Thyroid gland (tissue), 4 donors: Measurements from ENCODE around the gene VARS2.

Source experiments
- POLR2A ChIP-seq, 2 donors: fragments of 450-650 bp; IDR thresholded peaks; one replicate each; pipeline ENCODE4 v1.6.1; 2017; ENCODE audit warnings: antibody characterized with exemption in 2 of 2, mild to moderate bottlenecking in 2 of 2, moderate library complexity in 1 of 2
- TF ChIP-seq, protein P1 (sequence below), 6 experiments: fragments of 200-600 bp in 3 of 6; fragments of 450-650 bp in 3 of 6; sonication (generic) in 3 of 6; IDR thresholded peaks; one replicate each; pipeline ENCODE4 v1.5.1; 2016 to 2019; ENCODE audit warnings: antibody characterized with exemption in 6 of 6, mild to moderate bottlenecking in 2 of 6, inconsistent platforms in 1 of 6, moderate library complexity in 1 of 6

DNA sequence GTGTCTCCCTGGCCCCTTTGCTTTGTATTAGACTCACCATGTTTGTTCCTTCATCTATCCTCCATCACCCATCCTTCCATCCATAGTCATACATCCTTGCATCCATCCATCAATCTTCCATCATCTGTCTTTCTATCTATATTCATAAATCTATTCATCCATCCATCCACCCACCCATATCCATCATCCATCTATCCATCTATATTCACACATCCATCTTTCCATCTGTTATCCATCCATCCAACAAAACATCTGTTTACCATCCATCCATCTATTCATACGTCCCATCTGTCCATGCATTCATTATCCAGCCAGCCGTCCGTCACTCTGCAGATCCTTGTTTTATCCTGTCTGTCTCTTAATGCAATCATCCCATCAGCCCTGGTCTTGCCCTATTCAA lies 19.1 kb upstream of the VARS2 start:
- TF ChIP-seq, protein P1, sequence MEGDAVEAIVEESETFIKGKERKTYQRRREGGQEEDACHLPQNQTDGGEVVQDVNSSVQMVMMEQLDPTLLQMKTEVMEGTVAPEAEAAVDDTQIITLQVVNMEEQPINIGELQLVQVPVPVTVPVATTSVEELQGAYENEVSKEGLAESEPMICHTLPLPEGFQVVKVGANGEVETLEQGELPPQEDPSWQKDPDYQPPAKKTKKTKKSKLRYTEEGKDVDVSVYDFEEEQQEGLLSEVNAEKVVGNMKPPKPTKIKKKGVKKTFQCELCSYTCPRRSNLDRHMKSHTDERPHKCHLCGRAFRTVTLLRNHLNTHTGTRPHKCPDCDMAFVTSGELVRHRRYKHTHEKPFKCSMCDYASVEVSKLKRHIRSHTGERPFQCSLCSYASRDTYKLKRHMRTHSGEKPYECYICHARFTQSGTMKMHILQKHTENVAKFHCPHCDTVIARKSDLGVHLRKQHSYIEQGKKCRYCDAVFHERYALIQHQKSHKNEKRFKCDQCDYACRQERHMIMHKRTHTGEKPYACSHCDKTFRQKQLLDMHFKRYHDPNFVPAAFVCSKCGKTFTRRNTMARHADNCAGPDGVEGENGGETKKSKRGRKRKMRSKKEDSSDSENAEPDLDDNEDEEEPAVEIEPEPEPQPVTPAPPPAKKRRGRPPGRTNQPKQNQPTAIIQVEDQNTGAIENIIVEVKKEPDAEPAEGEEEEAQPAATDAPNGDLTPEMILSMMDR (IDR thresholded peaks at IDR 0.05): no peak
- no peak for TF ChIP-seq POLR2A (IDR thresholded peaks at IDR 0.05)
